Measurements from ENCODE around the gene CD177. TPM values are rescaled to one million over a fixed set of nuclear protein-coding genes. Genes with fewer than 3 reads are reported as not detected.

The CD177 gene
- total and polyA plus RNA-seq, 2 of the 8 experiments (the other 6 are each of a cell fraction or from before 2014, with no cell fraction given) = 3.4 to 10.0 TPM

DNA sequence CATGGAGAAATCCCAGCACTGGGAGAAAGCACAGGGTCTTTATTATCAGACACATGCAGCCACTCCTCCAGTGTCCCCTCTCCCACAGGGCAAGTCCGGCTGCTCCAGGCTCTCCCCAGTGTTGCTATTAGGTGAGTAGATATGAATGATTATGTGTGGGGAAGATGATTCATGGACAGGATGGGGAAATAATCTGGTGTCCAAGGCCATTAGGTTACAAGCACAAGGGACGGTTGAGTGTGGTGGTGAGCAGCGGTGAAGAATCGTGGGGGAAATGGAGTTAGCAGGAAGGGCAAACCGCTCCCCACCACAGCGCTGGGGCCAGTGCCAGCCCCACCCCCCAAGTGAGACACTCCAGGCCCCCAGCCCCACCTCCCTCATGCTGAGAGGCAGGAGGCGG lies 19.0 kb downstream of the CD177 start:
- H3K18ac ChIP-seq (ENCODE audit: extremely low read depth, low read length) = no peak overlapping the region
- H3K4ac ChIP-seq (replicated peaks; ENCODE audit: insufficient read length, low read depth, low read length) = no peak overlapping the region
- no peak for TF ChIP-seq SP2 (IDR thresholded peaks at IDR 0.05; ENCODE audit: low read length)
- TF ChIP-seq SIRT6 (IDR thresholded peaks at IDR 0.05; ENCODE audit: low read length) = no peak
- TF ChIP-seq RAD21 (IDR thresholded peaks at IDR 0.05 in 1 of 2, conservative IDR thresholded peaks at IDR 0.05 in 1 of 2; ENCODE audit: low read depth in 2 of 2, low read length in 2 of 2) = no peak
- no peak for TF ChIP-seq CBX5 (IDR thresholded peaks at IDR 0.05; ENCODE audit: low read depth, low read length)
- no peak for TF ChIP-seq POLR2A (IDR thresholded peaks at IDR 0.05; ENCODE audit: control extremely low read depth in 1 of 2, low read depth in 2 of 2, low read length in 2 of 2)
- H3K79me1 ChIP-seq (ENCODE audit: low read depth, low read length) = no peaks in the 10 kb centered on the region
- FAIRE-seq = no peak
- no peaks in the 10 kb centered on the region for H4K20me1 ChIP-seq (replicated peaks in 1 of 2; ENCODE audit: control insufficient read depth in 1 of 2, insufficient read depth in 2 of 2, low read length in 2 of 2)
- H3K23ac ChIP-seq (ENCODE audit: insufficient read length) = no peak overlapping the region
- H3K4me2 ChIP-seq (ENCODE audit: insufficient read depth in 1 of 2, low read depth in 2 of 2, low read length in 2 of 2) = no peak overlapping the region
- H3K27ac ChIP-seq (ENCODE audit: low read depth, low read length) = no peak overlapping the region
- no peak overlapping the region for H3K9ac ChIP-seq (replicated peaks in 1 of 4; ENCODE audit: extremely low read depth in 1 of 4, low read depth in 3 of 4, low read length in 3 of 4)
- H4K5ac ChIP-seq (ENCODE audit: insufficient read length, low read depth, low read length) = no peak overlapping the region
- peaks cover 0 to 2% (median 0%) of the 10 kb centered on the region in 4 experiments; a peak in 2 of 7 replicates for H3K4me1 ChIP-seq (replicated peaks in 1 of 4; ENCODE audit: control insufficient read depth in 3 of 4, insufficient read depth in 4 of 4, low read length in 3 of 4)
- H2AFZ ChIP-seq (ENCODE audit: low read length) = no peak overlapping the region
- no peaks in the 10 kb centered on the region for H3K79me2 ChIP-seq (ENCODE audit: control insufficient read depth in 1 of 2, insufficient read depth in 2 of 2, low read length in 2 of 2)
- H3K56ac ChIP-seq (replicated peaks; ENCODE audit: insufficient read length, low read depth, low read length) = no peak overlapping the region
- H3K23me2 ChIP-seq (ENCODE audit: low read depth, low read length) = no peaks in the 10 kb centered on the region
- H3K36me3 ChIP-seq (ENCODE audit: control insufficient read depth in 2 of 4, insufficient read depth in 4 of 4, low read length in 3 of 4) = no peaks in the 10 kb centered on the region
- H2BK15ac ChIP-seq (ENCODE audit: low read length) = no peak overlapping the region
- CTCF ChIA-PET (ENCODE audit: partially characterized antibody) = no interaction called here
- H2BK5ac ChIP-seq (ENCODE audit: low read depth, low read length) = no peak overlapping the region
- H2BK120ac ChIP-seq (replicated peaks; ENCODE audit: low read depth, low read length) = no peak overlapping the region
- H3K14ac ChIP-seq (ENCODE audit: insufficient read length) = no peak overlapping the region
- DNase-seq (ENCODE audit: low read depth in 1 of 2, low spot score in 2 of 2) = no peak
- no peak overlapping the region for H4K8ac ChIP-seq (ENCODE audit: extremely low read depth, insufficient read depth, low read length)
- no peaks in the 10 kb centered on the region for H3K9me3 ChIP-seq (ENCODE audit: insufficient read depth in 2 of 2, low read depth in 1 of 2, low read length in 1 of 2)
- H2BK12ac ChIP-seq (ENCODE audit: low read depth, low read length) = no peak overlapping the region
- no peak overlapping the region for H4K91ac ChIP-seq (replicated peaks; ENCODE audit: insufficient read length, low read length)
- no peak overlapping the region for H2BK20ac ChIP-seq (ENCODE audit: low read length)
- no peak overlapping the region for H2AK5ac ChIP-seq (ENCODE audit: low read depth, low read length)
- H3K4me3 ChIP-seq (ENCODE audit: extremely low read depth in 1 of 4, insufficient read depth in 2 of 4, low read depth in 3 of 4, low read length in 4 of 4) = no peak overlapping the region
- H3K27me3 ChIP-seq (replicated peaks in 1 of 4; ENCODE audit: control insufficient read depth in 3 of 4, extremely low read depth in 1 of 4, insufficient read depth in 3 of 4, low read length in 3 of 4) = peaks cover 0 to 2% (median 0%) of the 10 kb centered on the region in 4 experiments; a peak in 1 of 7 replicates
- 97% methylated on average over 7 of the region's 7 CpGs; no CpG with 5 or more reads in 1 of the 2 experiments for WGBS, 2 experiments (ENCODE audit: extremely low coverage in 1 of 2, insufficient coverage in 1 of 2, insufficient read length in 1 of 2, insufficient replicate concordance in 2 of 2, low coverage in 1 of 2, low lambda C conversion rate in 2 of 2, missing lambda C conversion rate in 1 of 2)
- POLR2A ChIA-PET (ENCODE audit: partially characterized antibody) = no interaction called here
